Stomach (tissue), 9 donors: ENCODE measurements around the gene LHX5. TPM values are rescaled to one million over a fixed set of nuclear protein-coding genes. Genes with fewer than 3 reads are reported as not detected.

Experiments used
- DNase-seq, 2 donors: peaks; one replicate each; pipeline versions ENCODE4 v3.0.0 to v3.0.0-alpha.2; 2013 to 2019
- H3K27ac ChIP-seq, 5 donors: fragments of 200-600 bp in 4 of 5; sonication (generic) in 4 of 5; one replicate each; pipeline ENCODE4 v1.5.1; 2013 to 2019; ENCODE audit warnings: mild to moderate bottlenecking in 1 of 5, moderate library complexity in 1 of 5
- H3K27me3 ChIP-seq, 3 donors: fragments of 200-600 bp; sonication (generic); one replicate each; pipeline ENCODE4 v1.5.1; 2017 to 2019; ENCODE audit warnings: mixed run types in 1 of 3
- H3K36me3 ChIP-seq, 4 donors: fragments of 200-600 bp; sonication (generic); 1 replicate in 3 of 4; 2 replicates in 1 of 4; pipeline ENCODE4 v1.5.1; 2016 to 2019
- H3K4me1 ChIP-seq, 4 donors: fragments of 200-600 bp; sonication (generic); one replicate each; pipeline ENCODE4 v1.5.1; 2016 to 2019
- H3K4me3 ChIP-seq, 4 donors: fragments of 200-600 bp; sonication (generic) in 3 of 4; one replicate each; pipeline ENCODE4 v1.5.1; 2016 to 2019; ENCODE audit warnings: mild to moderate bottlenecking in 1 of 4
- H3K9me3 ChIP-seq, 4 donors: fragments of 200-600 bp; sonication (generic); one replicate each; pipeline ENCODE4 v1.5.1; 2016 to 2019
- CTCF ChIP-seq, 7 experiments: fragments of 450-650 bp in 4 of 7; fragments of 200-600 bp in 3 of 7; sonication (generic) in 3 of 7; IDR thresholded peaks; one replicate each; pipeline ENCODE4 v1.5.1; 2016 to 2019; ENCODE audit warnings: antibody characterized with exemption in 7 of 7, control low read depth in 2 of 7, mild to moderate bottlenecking in 1 of 7
- EP300 ChIP-seq: sonication (generic); formaldehyde crosslinking; IDR thresholded peaks from one replicate; pipeline ENCODE4 v1.6.1; 2017; ENCODE audit warnings: antibody characterized with exemption
- POLR2A ChIP-seq, 4 donors: fragments of 450-650 bp; IDR thresholded peaks; one replicate each; pipeline ENCODE4 v1.6.1; 2016; ENCODE audit warnings: antibody characterized with exemption in 4 of 4, control low read depth in 2 of 4, mild to moderate bottlenecking in 1 of 4, moderate library complexity in 1 of 4
- POLR2AphosphoS5 ChIP-seq, 3 donors: sonication (generic); formaldehyde crosslinking; IDR thresholded peaks; one replicate each; pipeline ENCODE4 v1.6.1; 2016; ENCODE audit warnings: antibody characterized with exemption in 3 of 3
- WGBS, 5 donors: extraction: QIAGEN DNeasy Blood & Tissue Kit in 3 of 5; methylation state at CpG; one replicate each; pipeline versions ENCODE4 v1.1.5 to v1.1.7; 2013 to 2018; 5-methylcytosine and 5-hydroxymethylcytosine counted together
- intact Hi-C: fragments of 100-400 bp; cut with DNase I; formaldehyde crosslinking; loops from one replicate; pipeline ENCODE4 v1.15.1; 2023; ENCODE audit warnings: low total_unique reads
- polyA plus RNA-seq, 3 donors: library from polyadenylated mRNA; stranded (reverse); fragments of 200-250 nt; gene quantifications; one replicate each; pipeline ENCODE4 v1.2.3, GENCODE V29; 2013
- total RNA-seq, 5 donors: library from RNA; depleted of rRNA; stranded (reverse); fragments of >200 nt; gene quantifications; one replicate each; pipeline versions ENCODE4 v1.1.0 to v1.2.3, GENCODE V29; 2014 to 2016
- donor health status: healthy with polysubstance abuse.
- donor health status: Bipolar disorder and iron deficiency.
- donor health status: healthy.

The LHX5 gene
- total and polyA plus RNA-seq, 8 donors: 0.29 to 1.4 (median 0.45) TPM; not detected in 3

DNA sequence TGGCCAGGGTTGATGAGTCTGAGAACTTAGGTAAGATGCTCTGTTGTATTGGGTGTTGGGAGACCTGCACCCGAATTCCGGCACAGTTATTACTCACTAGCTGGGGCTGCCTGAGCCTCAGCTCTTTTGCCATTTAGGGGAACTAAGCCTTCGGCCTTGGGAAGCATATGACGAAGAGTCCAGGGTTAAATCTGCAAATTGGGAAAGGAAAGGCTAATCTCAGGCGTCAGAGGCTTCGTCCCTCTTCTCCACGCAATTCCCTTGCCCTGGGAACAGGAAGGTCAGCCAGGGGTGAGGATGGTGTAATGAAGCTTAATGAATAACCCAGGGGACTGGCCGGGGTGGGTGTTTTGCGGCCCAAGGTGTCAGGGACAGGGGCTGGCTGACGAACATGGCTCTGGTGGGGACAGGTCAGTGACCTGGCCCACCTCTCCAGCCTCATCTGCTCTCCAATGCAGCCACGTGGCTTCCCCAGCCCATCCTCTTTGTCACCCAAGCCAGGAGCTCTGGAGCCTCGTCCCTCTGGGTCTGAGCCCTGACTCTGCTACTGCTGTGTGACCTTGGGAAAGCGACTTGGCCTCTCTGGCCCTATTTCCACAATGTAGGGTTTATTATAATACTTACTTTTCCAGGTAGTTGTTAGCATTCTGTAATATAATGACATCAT is 53.3 kb downstream of the LHX5 start:
- no peaks in the 10 kb centered on the region for H3K36me3 ChIP-seq
- no peak overlapping the region for H3K4me3 ChIP-seq
- intact Hi-C loops: no loop called here
- no peaks in the 10 kb centered on the region for H3K9me3 ChIP-seq
- H3K4me1 ChIP-seq: peaks cover 0 to 19% (median 14%) of the 10 kb centered on the region in 4 donors
- WGBS, 5 donors: 31 to 45% (median 36%) methylated on average over 13 of the region's 13 CpGs
- DNase-seq: peak in 1 of 2 donors; percentile 46
- H3K27ac ChIP-seq: no peak overlapping the region
- H3K27me3 ChIP-seq: peaks cover 0 to 6% (median 0%) of the 10 kb centered on the region in 3 donors
- TF ChIP-seq POLR2AphosphoS5 (IDR thresholded peaks at IDR 0.05): no peak
- TF ChIP-seq POLR2A (IDR thresholded peaks at IDR 0.05): no peak
- no peak for TF ChIP-seq CTCF (IDR thresholded peaks at IDR 0.05)
- TF ChIP-seq EP300: no peak

- TF ChIP-seq POLR2A (IDR thresholded peaks at IDR 0.05) (no peak), CTCF (IDR thresholded peaks at IDR 0.05) (no peak), EP300 (no peak), POLR2AphosphoS5 (IDR thresholded peaks at IDR 0.05) (no peak)
- H3K36me3 ChIP-seq: no peaks in the 10 kb centered on the region
- no peak overlapping the region for H3K4me3 ChIP-seq
- H3K27ac ChIP-seq: no peak overlapping the region
- no peaks in the 10 kb centered on the region for H3K9me3 ChIP-seq
- no peak for DNase-seq
- WGBS, 5 donors: 38 to 46% (median 44%) methylated on average over 6 of the region's 6 CpGs
- no peaks in the 10 kb centered on the region for H3K4me1 ChIP-seq
- peaks cover 0 to 11% (median 0%) of the 10 kb centered on the region in 3 donors for H3K27me3 ChIP-seq
- intact Hi-C loops: no loop called here
Observed at GRCh38 chr12:113416091-113416754, 55.4 kb downstream of the LHX5 start.

DNA sequence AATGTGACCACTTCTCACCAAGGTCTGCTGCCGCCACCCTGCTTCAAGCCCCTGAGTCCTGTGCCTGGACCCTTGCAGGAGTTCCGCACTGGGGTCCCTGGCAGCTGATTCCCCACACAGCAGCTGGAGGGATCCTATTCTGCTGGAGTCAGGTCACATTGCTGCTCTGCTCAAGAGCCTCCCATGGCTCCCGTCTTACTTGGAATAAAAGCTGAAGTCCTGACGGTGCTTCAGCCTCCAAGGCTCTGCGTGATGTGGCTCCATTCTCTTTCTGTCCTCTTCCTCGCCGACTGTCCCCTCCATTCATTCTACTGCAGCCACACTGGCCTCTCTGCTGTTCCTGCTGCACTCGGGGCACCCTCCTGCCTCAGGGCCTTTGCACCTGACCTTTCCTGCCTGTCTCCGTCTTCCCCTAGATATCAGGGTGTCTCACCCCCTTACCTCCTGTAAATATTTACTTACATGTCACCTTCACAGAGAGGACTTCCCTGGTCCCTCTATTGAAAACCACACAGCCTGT is 57.1 kb downstream of the LHX5 start:
- DNase-seq: no peak
- Histone ChIP-seq H3K27ac (no peak overlapping the region), H3K27me3 (peaks cover 0 to 24% (median 0%) of the 10 kb centered on the region in 3 donors), H3K9me3 (no peaks in the 10 kb centered on the region), H3K4me3 (no peak overlapping the region), H3K36me3 (no peaks in the 10 kb centered on the region), H3K4me1 (no peaks in the 10 kb centered on the region)
- TF ChIP-seq POLR2A (IDR thresholded peaks at IDR 0.05) (no peak), EP300 (no peak), POLR2AphosphoS5 (IDR thresholded peaks at IDR 0.05) (no peak), CTCF (IDR thresholded peaks at IDR 0.05) (no peak)
- intact Hi-C loops: no loop called here
- 80 to 85% (median 81%) methylated on average over 9 of the region's 9 CpGs for WGBS, 5 donors

DNA sequence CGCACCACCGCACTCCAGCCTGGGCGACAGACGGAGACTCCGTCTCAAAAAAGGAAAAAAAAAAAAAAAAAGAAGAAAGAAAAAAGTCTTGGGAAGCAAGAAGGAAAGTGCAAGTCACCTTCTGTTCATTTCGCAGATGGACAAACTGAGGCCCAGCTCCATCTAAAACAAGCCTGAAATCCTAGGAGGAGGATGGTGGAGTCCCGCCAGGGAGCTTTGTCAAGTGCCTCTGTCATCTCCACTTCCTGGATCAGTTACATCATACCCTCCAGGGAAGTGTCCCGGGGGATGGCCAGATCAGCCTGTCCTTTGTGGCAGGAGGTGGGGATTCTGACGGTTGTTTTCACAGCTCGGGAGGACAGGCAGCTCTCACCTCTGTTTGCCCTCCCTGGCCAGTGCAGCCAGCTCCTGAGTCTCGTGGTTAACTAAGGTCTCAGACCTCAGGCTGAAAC is 58.2 kb downstream of the LHX5 start:
- 58 to 63% (median 60%) methylated on average over 11 of the region's 11 CpGs for WGBS, 5 donors
- no peak for DNase-seq
- TF ChIP-seq POLR2A (IDR thresholded peaks at IDR 0.05): no peak
- no peak for TF ChIP-seq EP300
- TF ChIP-seq POLR2AphosphoS5 (IDR thresholded peaks at IDR 0.05): no peak
- no peak for TF ChIP-seq CTCF (IDR thresholded peaks at IDR 0.05)
- no peaks in the 10 kb centered on the region for H3K36me3 ChIP-seq
- no peak overlapping the region for H3K27ac ChIP-seq
- no peaks in the 10 kb centered on the region for H3K9me3 ChIP-seq
- peaks cover 0 to 24% (median 0%) of the 10 kb centered on the region in 3 donors for H3K27me3 ChIP-seq
- H3K4me1 ChIP-seq: no peaks in the 10 kb centered on the region
- H3K4me3 ChIP-seq: no peak overlapping the region
- intact Hi-C loops: no loop called here

Other genes with a start within 250 kb of the LHX5 start
- 100 to 1,000 TPM in 1 of 5 donors, 10 to 100 TPM in 4; 16.5 to 167 (median 49.8) TPM for gene SLC8B1, start 136.8 kb downstream of the LHX5 start, total RNA-seq
- gene SLC8B1, start 136.8 kb downstream of the LHX5 start, polyA plus RNA-seq: 10 to 100 TPM in 2 of 3 donors, 1 to 10 TPM in 1; 9.0 to 19.7 (median 13.8) TPM
- gene PLBD2, start 113.3 kb downstream of the LHX5 start, total RNA-seq: 10 to 100 TPM in 3 of 5 donors, 1 to 10 TPM in 2; 2.7 to 32.4 (median 18.1) TPM
- 1 to 10 TPM; 5.2 to 8.2 (median 8.2) TPM for gene PLBD2, start 113.3 kb downstream of the LHX5 start, polyA plus RNA-seq
- gene SDS, start 68.0 kb downstream of the LHX5 start, total RNA-seq: 1 to 10 TPM in 2 of 5 donors, not detected in 3; 1.2 to 4.2 TPM
- 1 to 10 TPM in 2 of 3 donors, under 1 TPM in 1; 0.25 to 4.7 (median 1.4) TPM for gene SDS, start 68.0 kb downstream of the LHX5 start, polyA plus RNA-seq
- 10 to 100 TPM in 2 of 5 donors, 1 to 10 TPM in 1, not detected in 2; 5.9 to 27.2 (median 16.2) TPM for gene SDSL, start 49.5 kb downstream of the LHX5 start, total RNA-seq
- gene SDSL, start 49.5 kb downstream of the LHX5 start, polyA plus RNA-seq: 10 to 100 TPM; 11.8 to 19.6 (median 13.9) TPM